PC-9 (cell line): ENCODE results near the gene BANF2.
"Not testable (repeated sequence)": the region's sequence is repeated elsewhere in the genome, so short reads cannot be mapped to it uniquely, and the experiment has no call there.

Experiments
- EZH2 ChIP-seq: fragments of 200-600 bp; sonication (generic); IDR thresholded peaks from 2 replicates; pipeline ENCODE4 v1.8.0; 2017; ENCODE audit warnings: antibody characterized with exemption, low read depth
- TF ChIP-seq, protein P1 (sequence below): fragments of 200-600 bp; sonication (generic); conservative IDR thresholded peaks from 2 replicates; pipeline ENCODE4 v1.6.1; 2017; ENCODE audit warnings: mixed run types, antibody characterized with exemption, mild to moderate bottlenecking, moderate library complexity

DNA sequence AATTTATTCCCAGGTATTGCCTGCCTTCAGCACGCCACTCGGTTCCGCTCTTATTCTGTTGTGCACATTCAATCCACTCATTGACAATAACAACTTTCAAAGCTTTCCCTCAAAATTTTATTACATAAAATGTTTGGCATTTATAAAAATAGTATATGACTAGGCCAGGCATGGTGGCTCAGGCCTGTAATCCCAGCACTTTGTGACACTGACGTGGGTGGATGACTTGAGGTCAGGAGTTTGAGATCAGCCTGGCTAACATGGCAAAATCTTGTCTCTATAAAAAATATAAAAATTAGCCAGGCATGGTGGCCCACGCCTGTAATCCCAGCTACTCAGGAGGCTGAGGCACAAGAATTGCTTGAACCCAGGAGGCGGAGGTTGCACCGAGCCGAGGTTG is 70.0 kb downstream of the BANF2 start:
- TF ChIP-seq, protein P1, sequence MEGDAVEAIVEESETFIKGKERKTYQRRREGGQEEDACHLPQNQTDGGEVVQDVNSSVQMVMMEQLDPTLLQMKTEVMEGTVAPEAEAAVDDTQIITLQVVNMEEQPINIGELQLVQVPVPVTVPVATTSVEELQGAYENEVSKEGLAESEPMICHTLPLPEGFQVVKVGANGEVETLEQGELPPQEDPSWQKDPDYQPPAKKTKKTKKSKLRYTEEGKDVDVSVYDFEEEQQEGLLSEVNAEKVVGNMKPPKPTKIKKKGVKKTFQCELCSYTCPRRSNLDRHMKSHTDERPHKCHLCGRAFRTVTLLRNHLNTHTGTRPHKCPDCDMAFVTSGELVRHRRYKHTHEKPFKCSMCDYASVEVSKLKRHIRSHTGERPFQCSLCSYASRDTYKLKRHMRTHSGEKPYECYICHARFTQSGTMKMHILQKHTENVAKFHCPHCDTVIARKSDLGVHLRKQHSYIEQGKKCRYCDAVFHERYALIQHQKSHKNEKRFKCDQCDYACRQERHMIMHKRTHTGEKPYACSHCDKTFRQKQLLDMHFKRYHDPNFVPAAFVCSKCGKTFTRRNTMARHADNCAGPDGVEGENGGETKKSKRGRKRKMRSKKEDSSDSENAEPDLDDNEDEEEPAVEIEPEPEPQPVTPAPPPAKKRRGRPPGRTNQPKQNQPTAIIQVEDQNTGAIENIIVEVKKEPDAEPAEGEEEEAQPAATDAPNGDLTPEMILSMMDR = not testable (repeated sequence)
- not testable (repeated sequence) for TF ChIP-seq EZH2
